ENCODE measurements around the gene RIMBP2. TPM values are rescaled to one million over a fixed set of nuclear protein-coding genes. Genes with fewer than 3 reads are reported as not detected.

RIMBP2 gene
- polyA plus RNA-seq, 1 donor (not counting 4 experiments of a cell fraction or from before 2014, with no cell fraction given): 0.16 TPM

DNA sequence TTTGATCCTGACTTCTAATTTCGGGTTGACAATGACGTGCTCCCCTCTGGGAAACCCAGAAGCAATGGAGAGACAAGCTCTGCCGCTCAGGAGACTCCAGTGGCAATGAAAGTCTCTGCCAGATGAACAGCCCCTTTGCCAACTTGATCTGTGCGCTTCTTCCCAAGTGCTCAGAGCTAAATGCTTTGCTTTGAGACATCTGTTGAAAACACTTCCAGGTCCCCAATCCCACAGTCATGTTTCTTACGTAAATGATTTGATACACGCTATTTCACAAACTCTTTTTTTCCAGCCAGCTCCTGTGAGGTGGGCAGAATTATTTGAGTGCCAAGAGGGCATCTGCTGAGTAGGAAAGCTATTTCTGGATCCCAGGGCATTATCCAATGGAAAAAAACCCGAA is 147.6 kb downstream of the RIMBP2 start:
- dilution Hi-C loops (cut with MboI; ENCODE audit: extremely low pct_ligation_motif_present, low sequenced_read_pairs): no loop called here
- H3K4me3 ChIP-seq (ENCODE audit: control insufficient read depth in 2 of 3, extremely low read depth in 1 of 3, insufficient read depth in 2 of 3, low read depth in 1 of 3, low read length in 3 of 3): no peak overlapping the region
- no peak for FAIRE-seq
- H3K27ac ChIP-seq (ENCODE audit: control insufficient read depth, insufficient read depth, low read length): no peak overlapping the region
- no peaks in the 10 kb centered on the region for H3K79me2 ChIP-seq (ENCODE audit: control insufficient read depth, insufficient read depth, low read length)
- H3K36me3 ChIP-seq (ENCODE audit: control insufficient read depth in 2 of 2, extremely low read depth in 1 of 2, insufficient read depth in 2 of 2, low read length in 2 of 2): no peaks in the 10 kb centered on the region
- TF ChIP-seq, protein P1, sequence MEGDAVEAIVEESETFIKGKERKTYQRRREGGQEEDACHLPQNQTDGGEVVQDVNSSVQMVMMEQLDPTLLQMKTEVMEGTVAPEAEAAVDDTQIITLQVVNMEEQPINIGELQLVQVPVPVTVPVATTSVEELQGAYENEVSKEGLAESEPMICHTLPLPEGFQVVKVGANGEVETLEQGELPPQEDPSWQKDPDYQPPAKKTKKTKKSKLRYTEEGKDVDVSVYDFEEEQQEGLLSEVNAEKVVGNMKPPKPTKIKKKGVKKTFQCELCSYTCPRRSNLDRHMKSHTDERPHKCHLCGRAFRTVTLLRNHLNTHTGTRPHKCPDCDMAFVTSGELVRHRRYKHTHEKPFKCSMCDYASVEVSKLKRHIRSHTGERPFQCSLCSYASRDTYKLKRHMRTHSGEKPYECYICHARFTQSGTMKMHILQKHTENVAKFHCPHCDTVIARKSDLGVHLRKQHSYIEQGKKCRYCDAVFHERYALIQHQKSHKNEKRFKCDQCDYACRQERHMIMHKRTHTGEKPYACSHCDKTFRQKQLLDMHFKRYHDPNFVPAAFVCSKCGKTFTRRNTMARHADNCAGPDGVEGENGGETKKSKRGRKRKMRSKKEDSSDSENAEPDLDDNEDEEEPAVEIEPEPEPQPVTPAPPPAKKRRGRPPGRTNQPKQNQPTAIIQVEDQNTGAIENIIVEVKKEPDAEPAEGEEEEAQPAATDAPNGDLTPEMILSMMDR (optimal IDR thresholded peaks at IDR 0.05 in 1 of 3, IDR thresholded peaks at IDR 0.05 in 1 of 3, conservative IDR thresholded peaks at IDR 0.05 in 1 of 3; ENCODE audit: extremely low read depth in 1 of 3, insufficient read depth in 2 of 3, low read length in 3 of 3): no peak
- TF ChIP-seq EZH2 (IDR thresholded peaks at IDR 0.05; ENCODE audit: low read length): no peak
- H3K27me3 ChIP-seq (ENCODE audit: control insufficient read depth, extremely low read depth, insufficient read depth, low read length): no peaks in the 10 kb centered on the region
- peaks cover 5% of the 10 kb centered on the region for H3K9me3 ChIP-seq (ENCODE audit: control insufficient read depth, low read depth, low read length)
- H3K9me1 ChIP-seq (ENCODE audit: control insufficient read depth, extremely low read depth, insufficient read depth, low read length): no peaks in the 10 kb centered on the region
- no peaks in the 10 kb centered on the region for H4K20me1 ChIP-seq (ENCODE audit: control insufficient read depth, extremely low read depth, insufficient read depth, low read length)
- no peak overlapping the region for H3K4me2 ChIP-seq (ENCODE audit: control insufficient read depth, extremely low read depth, insufficient read depth, low read depth, low read length)
- no peak overlapping the region for H3K9ac ChIP-seq (ENCODE audit: control insufficient read depth, extremely low read depth, insufficient read depth, low read length)
- DNase-seq (ENCODE audit: low read depth, low spot score): no peak
- H2AFZ ChIP-seq (ENCODE audit: control insufficient read depth, low read length): no peak overlapping the region
- H3K4me1 ChIP-seq (ENCODE audit: control insufficient read depth, extremely low read depth, insufficient read depth, low read length): no peaks in the 10 kb centered on the region

DNA sequence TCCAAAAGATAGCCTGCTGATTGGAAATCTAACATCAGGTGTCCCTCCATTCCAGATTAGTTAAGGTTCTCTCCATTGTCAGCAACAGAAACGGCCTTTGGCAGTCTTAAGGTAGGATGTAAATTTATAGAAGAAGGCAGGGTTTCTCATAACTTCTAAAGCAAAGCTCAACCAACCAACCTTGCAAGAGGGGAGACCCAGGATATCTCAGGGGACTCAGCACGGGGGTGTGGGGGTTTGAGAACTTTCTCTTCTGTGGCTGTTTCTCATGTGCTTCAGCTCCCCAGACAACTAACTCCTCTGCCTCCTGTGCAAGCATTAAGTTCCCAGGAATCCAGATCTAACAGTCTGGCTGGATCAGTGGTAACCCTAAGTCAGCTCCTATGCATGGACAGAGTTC is 148.1 kb downstream of the RIMBP2 start:
- Histone ChIP-seq H3K27ac (ENCODE audit: control insufficient read depth, insufficient read depth, low read length) (no peak overlapping the region), H4K20me1 (ENCODE audit: control insufficient read depth, extremely low read depth, insufficient read depth, low read length) (no peaks in the 10 kb centered on the region), H3K9me3 (ENCODE audit: control insufficient read depth, low read depth, low read length) (peaks cover 5% of the 10 kb centered on the region), H3K4me3 (ENCODE audit: control insufficient read depth in 2 of 3, extremely low read depth in 1 of 3, insufficient read depth in 2 of 3, low read depth in 1 of 3, low read length in 3 of 3) (no peak overlapping the region), H3K79me2 (ENCODE audit: control insufficient read depth, insufficient read depth, low read length) (no peaks in the 10 kb centered on the region), H3K4me1 (ENCODE audit: control insufficient read depth, extremely low read depth, insufficient read depth, low read length) (no peaks in the 10 kb centered on the region), H2AFZ (ENCODE audit: control insufficient read depth, low read length) (no peak overlapping the region), H3K27me3 (ENCODE audit: control insufficient read depth, extremely low read depth, insufficient read depth, low read length) (no peaks in the 10 kb centered on the region), H3K4me2 (ENCODE audit: control insufficient read depth, extremely low read depth, insufficient read depth, low read depth, low read length) (no peak overlapping the region), H3K36me3 (ENCODE audit: control insufficient read depth in 2 of 2, extremely low read depth in 1 of 2, insufficient read depth in 2 of 2, low read length in 2 of 2) (no peaks in the 10 kb centered on the region), H3K9me1 (ENCODE audit: control insufficient read depth, extremely low read depth, insufficient read depth, low read length) (no peaks in the 10 kb centered on the region), H3K9ac (ENCODE audit: control insufficient read depth, extremely low read depth, insufficient read depth, low read length) (no peak overlapping the region)
- DNase-seq (ENCODE audit: low read depth, low spot score): no peak
- dilution Hi-C loops (cut with MboI; ENCODE audit: extremely low pct_ligation_motif_present, low sequenced_read_pairs): no loop called here
- no peak for TF ChIP-seq EZH2 (IDR thresholded peaks at IDR 0.05; ENCODE audit: low read length)
- TF ChIP-seq, protein P1 (optimal IDR thresholded peaks at IDR 0.05 in 1 of 3, IDR thresholded peaks at IDR 0.05 in 1 of 3, conservative IDR thresholded peaks at IDR 0.05 in 1 of 3; ENCODE audit: extremely low read depth in 1 of 3, insufficient read depth in 2 of 3, low read length in 3 of 3): no peak
- FAIRE-seq: no peak
